Keratinocyte (primary cell): Measurements from ENCODE around the gene SLC30A1. TPM values are rescaled to one million over a fixed set of nuclear protein-coding genes. Genes with fewer than 3 reads are reported as not detected.

ENCODE experiments used
- DNase-seq: peaks from one replicate; pipeline ENCODE4 v3.0.0-alpha.2; 2011; ENCODE audit warnings: low read depth, missing footprints, low spot score
- FAIRE-seq: peaks from 2 replicates; lab custom pipeline; 2011; peaks lifted over from hg19 to GRCh38; lab: Jason Lieb, UNC
- H2AFZ ChIP-seq: 2 replicates; pipeline ENCODE4 v1.6.0; 2012; ENCODE audit warnings: low read length, control low read depth, inconsistent platforms; ENCODE audit not compliant: control insufficient read depth
- H3K27ac ChIP-seq: 2 replicates; pipeline ENCODE4 v1.5.1; 2011; ENCODE audit warnings: low read length; ENCODE audit not compliant: control insufficient read depth, insufficient read depth
- H3K27me3 ChIP-seq: 3 replicates; pipeline ENCODE4 v1.6.0; 2011; ENCODE audit warnings: low read length; ENCODE audit not compliant: control insufficient read depth, insufficient read depth; ENCODE audit errors: extremely low read depth
- H3K36me3 ChIP-seq, 2 experiments: 2 replicates in 1 of 2; 3 replicates in 1 of 2; pipeline ENCODE4 v1.5.1; 2011; ENCODE audit warnings: low read length in 2 of 2, mild to moderate bottlenecking in 1 of 2; ENCODE audit not compliant: control insufficient read depth in 2 of 2, insufficient read depth in 2 of 2; ENCODE audit errors: extremely low read depth in 1 of 2
- H3K4me1 ChIP-seq: 3 replicates; pipeline ENCODE4 v1.5.1; 2011; ENCODE audit warnings: low read length; ENCODE audit not compliant: control insufficient read depth, insufficient read depth; ENCODE audit errors: extremely low read depth
- H3K4me2 ChIP-seq: 3 replicates; pipeline ENCODE4 v1.6.0; 2011; ENCODE audit warnings: low read depth, low read length; ENCODE audit not compliant: control insufficient read depth, insufficient read depth; ENCODE audit errors: extremely low read depth
- H3K4me3 ChIP-seq, 3 experiments: fragments of 200-600 bp in 1 of 3; sonication (generic) in 1 of 3; 2 replicates in 2 of 3; 3 replicates in 1 of 3; pipeline ENCODE4 v1.5.1; 2011 to 2016; ENCODE audit warnings: low read length in 3 of 3, mild to moderate bottlenecking in 3 of 3, control low read depth in 2 of 3, inconsistent platforms in 1 of 3, low read depth in 1 of 3, mixed read lengths in 1 of 3, mixed run types in 1 of 3, moderate library complexity in 1 of 3; ENCODE audit not compliant: control insufficient read depth in 2 of 3, insufficient read depth in 2 of 3; ENCODE audit errors: extremely low read depth in 1 of 3
- H3K79me2 ChIP-seq: 2 replicates; pipeline ENCODE4 v1.6.0; 2012; ENCODE audit warnings: low read length; ENCODE audit not compliant: control insufficient read depth, insufficient read depth
- H3K9ac ChIP-seq: 3 replicates; pipeline ENCODE4 v1.6.0; 2011; ENCODE audit warnings: low read length; ENCODE audit not compliant: control insufficient read depth, insufficient read depth; ENCODE audit errors: extremely low read depth
- H3K9me1 ChIP-seq: 3 replicates; pipeline ENCODE4 v1.6.0; 2011; ENCODE audit warnings: low read length; ENCODE audit not compliant: control insufficient read depth, insufficient read depth; ENCODE audit errors: extremely low read depth
- H3K9me3 ChIP-seq: 2 replicates; pipeline ENCODE4 v1.5.1; 2012; ENCODE audit warnings: low read depth, low read length; ENCODE audit not compliant: control insufficient read depth
- H4K20me1 ChIP-seq: 3 replicates; pipeline ENCODE4 v1.6.0; 2011; ENCODE audit warnings: low read length; ENCODE audit not compliant: control insufficient read depth, insufficient read depth; ENCODE audit errors: extremely low read depth
- EZH2 ChIP-seq: IDR thresholded peaks from one replicate; pipeline ENCODE4 v1.6.1; 2012; ENCODE audit warnings: inconsistent platforms, mild to moderate bottlenecking, low read length, moderate library complexity
- dilution Hi-C: fragments of 300-500 bp; cut with MboI; formaldehyde crosslinking; loops from one replicate; pipeline ENCODE4 v1.7.0; 2020; ENCODE audit warnings: low sequenced_read_pairs; ENCODE audit not compliant: extremely low pct_ligation_motif_present
- polyA plus RNA-seq, 5 experiments: library from polyadenylated mRNA; depleted of rRNA in 3 of 5; stranded (reverse) in 3 of 5; stranded (forward) in 1 of 5; unstranded in 1 of 5; fragments of >200 nt; gene quantifications; 1 replicate in 1 of 5; 2 replicates in 3 of 5; 3 replicates in 1 of 5; pipeline versions ENCODE4 v1.2.1 to v1.2.3, GENCODE V29; 2011 to 2012; ENCODE audit warnings: missing spikeins in 2 of 5, low read depth in 1 of 5, low replicate concordance in 1 of 5
- TF ChIP-seq, protein P1 (sequence below), 3 experiments: IDR thresholded peaks in 1 of 3; conservative IDR thresholded peaks in 1 of 3; optimal IDR thresholded peaks in 1 of 3; 2 replicates in 2 of 3; 3 replicates in 1 of 3; pipeline versions ENCODE3 to v1.5.1; 2011; ENCODE audit warnings: low read length in 3 of 3, mild to moderate bottlenecking in 3 of 3, moderate library complexity in 2 of 3, control low read depth in 1 of 3, inconsistent platforms in 1 of 3; ENCODE audit not compliant: insufficient read depth in 2 of 3; ENCODE audit errors: extremely low read depth in 1 of 3

Gene SLC30A1
- polyA plus RNA-seq, 1 donor (not counting 4 experiments of a cell fraction or from before 2014, with no cell fraction given) = 17.2 TPM

DNA sequence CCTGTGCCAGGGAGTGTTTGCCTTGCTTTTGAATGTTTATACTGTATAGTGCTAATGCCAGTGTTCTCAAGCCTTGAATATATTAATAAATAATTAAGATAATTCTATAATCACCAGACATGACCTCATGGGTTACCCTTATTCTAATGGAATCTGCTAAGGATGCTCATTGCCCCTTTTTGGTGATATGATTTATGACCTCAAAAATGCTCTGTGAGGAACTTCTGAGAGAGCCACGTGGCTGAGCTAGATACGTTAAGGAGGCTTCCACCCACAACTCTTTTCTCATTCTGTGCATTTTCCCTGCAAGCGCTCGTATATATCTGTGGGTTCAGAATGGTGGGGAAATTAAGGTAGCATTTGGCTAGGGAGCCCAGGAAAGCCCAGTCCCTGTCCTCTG lies 19.6 kb upstream of the SLC30A1 start:
- FAIRE-seq = no peak
- H2AFZ ChIP-seq = no peak overlapping the region
- H3K4me1 ChIP-seq = peaks cover 16% of the 10 kb centered on the region
- no peak overlapping the region for H3K27ac ChIP-seq
- TF ChIP-seq EZH2 = no peak
- TF ChIP-seq, protein P1, sequence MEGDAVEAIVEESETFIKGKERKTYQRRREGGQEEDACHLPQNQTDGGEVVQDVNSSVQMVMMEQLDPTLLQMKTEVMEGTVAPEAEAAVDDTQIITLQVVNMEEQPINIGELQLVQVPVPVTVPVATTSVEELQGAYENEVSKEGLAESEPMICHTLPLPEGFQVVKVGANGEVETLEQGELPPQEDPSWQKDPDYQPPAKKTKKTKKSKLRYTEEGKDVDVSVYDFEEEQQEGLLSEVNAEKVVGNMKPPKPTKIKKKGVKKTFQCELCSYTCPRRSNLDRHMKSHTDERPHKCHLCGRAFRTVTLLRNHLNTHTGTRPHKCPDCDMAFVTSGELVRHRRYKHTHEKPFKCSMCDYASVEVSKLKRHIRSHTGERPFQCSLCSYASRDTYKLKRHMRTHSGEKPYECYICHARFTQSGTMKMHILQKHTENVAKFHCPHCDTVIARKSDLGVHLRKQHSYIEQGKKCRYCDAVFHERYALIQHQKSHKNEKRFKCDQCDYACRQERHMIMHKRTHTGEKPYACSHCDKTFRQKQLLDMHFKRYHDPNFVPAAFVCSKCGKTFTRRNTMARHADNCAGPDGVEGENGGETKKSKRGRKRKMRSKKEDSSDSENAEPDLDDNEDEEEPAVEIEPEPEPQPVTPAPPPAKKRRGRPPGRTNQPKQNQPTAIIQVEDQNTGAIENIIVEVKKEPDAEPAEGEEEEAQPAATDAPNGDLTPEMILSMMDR (optimal IDR thresholded peaks at IDR 0.05 in 1 of 3, IDR thresholded peaks at IDR 0.05 in 1 of 3, conservative IDR thresholded peaks at IDR 0.05 in 1 of 3; ENCODE audit: extremely low read depth in 1 of 3, insufficient read depth in 2 of 3, low read length in 3 of 3) = no peak
- no peak for DNase-seq
- dilution Hi-C loops = no loop called here
- no peaks in the 10 kb centered on the region for H3K79me2 ChIP-seq
- H3K9ac ChIP-seq = no peak overlapping the region
- peaks cover 4% of the 10 kb centered on the region for H3K9me1 ChIP-seq
- no peaks in the 10 kb centered on the region for H3K27me3 ChIP-seq
- no peaks in the 10 kb centered on the region for H3K9me3 ChIP-seq
- no peaks in the 10 kb centered on the region for H3K36me3 ChIP-seq
- no peak overlapping the region for H3K4me2 ChIP-seq
- no peak overlapping the region for H3K4me3 ChIP-seq
- no peaks in the 10 kb centered on the region for H4K20me1 ChIP-seq

DNA sequence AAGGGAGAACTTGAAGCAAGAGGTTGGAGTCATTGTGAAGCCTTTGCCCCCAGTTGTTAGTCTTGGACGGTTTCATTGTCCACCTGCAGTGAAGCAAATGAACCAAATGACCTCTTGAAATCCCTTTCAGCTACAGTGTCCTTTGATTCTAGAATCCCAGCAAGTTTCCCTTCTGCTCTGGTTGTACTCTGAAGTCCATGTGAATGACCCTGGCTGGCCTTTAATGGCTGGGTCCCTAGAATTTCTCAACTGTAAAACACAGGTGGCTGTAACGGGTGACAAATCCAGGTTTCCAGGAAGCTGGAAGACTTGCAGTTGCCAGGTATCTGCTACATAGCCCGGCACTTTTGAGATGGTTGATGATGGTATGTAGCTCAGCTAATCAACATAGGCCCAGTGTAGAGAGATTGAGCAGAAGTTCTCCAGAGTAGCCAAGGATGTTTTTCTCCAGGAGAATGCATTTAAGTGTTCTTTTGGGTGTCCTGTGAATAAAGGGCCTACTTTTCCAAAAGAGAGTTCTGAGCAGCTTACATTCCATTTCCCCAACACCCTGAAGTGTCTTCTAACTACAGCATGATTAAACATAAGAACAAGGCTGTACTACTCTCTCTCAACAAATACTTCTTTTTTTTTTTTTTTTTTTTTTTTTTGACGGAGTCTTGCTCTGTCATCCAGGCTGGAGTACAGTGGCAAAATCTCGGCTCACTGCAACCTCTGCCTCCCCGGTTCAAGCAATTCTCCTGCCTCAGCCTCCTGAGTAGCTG lies 17.6 kb upstream of the SLC30A1 start:
- Histone ChIP-seq H3K27ac (no peak overlapping the region), H3K79me2 (no peaks in the 10 kb centered on the region), H2AFZ (no peak overlapping the region), H3K9ac (no peak overlapping the region), H3K9me1 (peaks cover 2% of the 10 kb centered on the region), H3K4me1 (no peaks in the 10 kb centered on the region), H3K27me3 (no peaks in the 10 kb centered on the region), H3K4me2 (no peak overlapping the region), H3K36me3 (no peaks in the 10 kb centered on the region), H3K4me3 (no peak overlapping the region), H4K20me1 (no peaks in the 10 kb centered on the region), H3K9me3 (no peaks in the 10 kb centered on the region)
- no peak for FAIRE-seq
- DNase-seq = no peak
- dilution Hi-C loops = no loop called here
- TF ChIP-seq EZH2 = no peak

DNA sequence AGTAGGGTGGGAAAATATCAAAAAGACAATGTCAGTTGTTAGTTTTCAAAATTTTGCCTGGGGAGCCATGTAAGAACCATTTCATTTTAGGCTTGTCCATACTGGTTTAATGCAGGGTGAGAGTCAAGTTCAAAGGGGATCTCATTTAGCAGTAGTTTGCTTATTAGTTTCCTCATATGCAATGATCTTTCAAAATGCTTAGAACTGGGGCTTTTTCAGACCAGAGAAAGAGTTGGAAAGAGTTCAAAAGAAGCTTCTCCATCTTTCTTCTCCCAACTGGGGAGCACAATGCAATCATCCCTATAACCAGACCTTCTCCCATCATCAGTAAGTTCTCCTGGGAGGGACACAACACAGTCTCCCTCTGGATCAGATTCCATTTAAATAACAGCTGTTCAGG lies 16.5 kb upstream of the SLC30A1 start:
- Histone ChIP-seq H3K36me3 (no peaks in the 10 kb centered on the region), H3K9ac (no peak overlapping the region), H3K79me2 (no peaks in the 10 kb centered on the region), H3K4me3 (no peak overlapping the region), H3K9me3 (no peaks in the 10 kb centered on the region), H3K4me2 (no peak overlapping the region), H3K4me1 (no peaks in the 10 kb centered on the region), H2AFZ (no peak overlapping the region), H3K27me3 (no peaks in the 10 kb centered on the region), H3K9me1 (peaks cover 2% of the 10 kb centered on the region), H4K20me1 (no peaks in the 10 kb centered on the region), H3K27ac (no peak overlapping the region)
- no peak for FAIRE-seq
- dilution Hi-C loops = no loop called here
- no peak for DNase-seq
- TF ChIP-seq, protein P1 (optimal IDR thresholded peaks at IDR 0.05 in 1 of 3, IDR thresholded peaks at IDR 0.05 in 1 of 3, conservative IDR thresholded peaks at IDR 0.05 in 1 of 3; ENCODE audit: extremely low read depth in 1 of 3, insufficient read depth in 2 of 3, low read length in 3 of 3) = no peak
- TF ChIP-seq EZH2 = no peak
